Glutamatergic neuron (in vitro differentiated cells): ENCODE results near the gene KCNJ5. TPM values are rescaled to one million over a fixed set of nuclear protein-coding genes. Genes with fewer than 3 reads are reported as not detected.

Experiments
- DNase-seq: peaks from one replicate; pipeline ENCODE4 v3.0.0; 2022
- H3K27ac Mint-ChIP-seq: one replicate; pipeline ENCODE4 v1.8.0; 2020; ENCODE audit warnings: mild to moderate bottlenecking, mixed read lengths, inconsistent platforms; ENCODE audit not compliant: unreplicated experiment
- H3K27me3 Mint-ChIP-seq: one replicate; pipeline ENCODE4 v1.8.0; 2020; ENCODE audit warnings: mild to moderate bottlenecking, moderate library complexity, mixed read lengths, inconsistent platforms; ENCODE audit not compliant: unreplicated experiment
- H3K36me3 Mint-ChIP-seq: one replicate; pipeline ENCODE4 v1.8.0; 2020; ENCODE audit warnings: mild to moderate bottlenecking, mixed read lengths, inconsistent platforms; ENCODE audit not compliant: unreplicated experiment
- H3K4me1 Mint-ChIP-seq: one replicate; pipeline ENCODE4 v1.8.0; 2020; ENCODE audit warnings: mild to moderate bottlenecking, low read depth, mixed read lengths, inconsistent platforms; ENCODE audit not compliant: unreplicated experiment
- H3K4me3 Mint-ChIP-seq: one replicate; pipeline ENCODE4 v1.8.0; 2020; ENCODE audit warnings: mild to moderate bottlenecking, mixed read lengths, inconsistent platforms; ENCODE audit not compliant: unreplicated experiment
- H3K9me3 Mint-ChIP-seq: one replicate; pipeline ENCODE4 v1.8.0; 2020; ENCODE audit warnings: mild to moderate bottlenecking, moderate library complexity, mixed read lengths, inconsistent platforms; ENCODE audit not compliant: unreplicated experiment
- CTCF ChIP-seq: fragments of 200-600 bp; sonication (generic); IDR thresholded peaks from one replicate; pipeline ENCODE4 v1.5.0; 2021; ENCODE audit not compliant: partially characterized antibody, unreplicated experiment
- total RNA-seq: library from RNA; stranded (reverse); fragmentation: NEBNext Ultra II Directional; extraction: Animal tissue kit (Norgen Biotek cat#: 25700); gene quantifications from one replicate; pipeline ENCODE4 v1.2.1, GENCODE V29; 2021; ENCODE audit not compliant: unreplicated experiment

The KCNJ5 gene
- total RNA-seq, 1 donor from 2014 or later: 0.34 TPM

- H3K4me3 Mint-ChIP-seq: peak overlapping the region; percentile 82
- no peak for TF ChIP-seq CTCF
- peaks cover 14% of the 10 kb centered on the region for H3K27me3 Mint-ChIP-seq
- H3K4me1 Mint-ChIP-seq: peaks cover 22% of the 10 kb centered on the region
- H3K36me3 Mint-ChIP-seq: no peaks in the 10 kb centered on the region
- H3K9me3 Mint-ChIP-seq: peaks cover 9% of the 10 kb centered on the region
- DNase-seq: no peak
- no peak overlapping the region for H3K27ac Mint-ChIP-seq
Measured at GRCh38 chr11:128890216-128890542, 977 bp upstream of the KCNJ5 start.

GRCh38 chr11:128891913-128892398 is 800 bp downstream of the KCNJ5 start:
- H3K27me3 Mint-ChIP-seq: peaks cover 10% of the 10 kb centered on the region
- DNase-seq: no peak
- TF ChIP-seq CTCF: no peak
- H3K4me3 Mint-ChIP-seq: no peak overlapping the region
- H3K36me3 Mint-ChIP-seq: no peaks in the 10 kb centered on the region
- H3K27ac Mint-ChIP-seq: no peak overlapping the region
- H3K4me1 Mint-ChIP-seq: peaks cover 22% of the 10 kb centered on the region
- H3K9me3 Mint-ChIP-seq: peaks cover 12% of the 10 kb centered on the region

GRCh38 chr11:128892866-128893565 is 1.9 kb downstream of the KCNJ5 start:
- Mint-ChIP-seq H3K4me3 (peak overlapping the region; percentile 10), H3K4me1 (peaks cover 16% of the 10 kb centered on the region), H3K27me3 (peaks cover 10% of the 10 kb centered on the region), H3K27ac (no peak overlapping the region), H3K9me3 (peaks cover 12% of the 10 kb centered on the region), H3K36me3 (no peaks in the 10 kb centered on the region)
- no peak for TF ChIP-seq CTCF
- DNase-seq: no peak

GRCh38 chr11:128893578-128894285 is 2.6 kb downstream of the KCNJ5 start:
- H3K4me1 Mint-ChIP-seq: peaks cover 16% of the 10 kb centered on the region
- DNase-seq: no peak
- no peak for TF ChIP-seq CTCF
- H3K4me3 Mint-ChIP-seq: no peak overlapping the region
- peaks cover 12% of the 10 kb centered on the region for H3K9me3 Mint-ChIP-seq
- peaks cover 10% of the 10 kb centered on the region for H3K27me3 Mint-ChIP-seq
- H3K27ac Mint-ChIP-seq: no peak overlapping the region
- H3K36me3 Mint-ChIP-seq: no peaks in the 10 kb centered on the region

- no peaks in the 10 kb centered on the region for H3K36me3 Mint-ChIP-seq
- no peak overlapping the region for H3K4me3 Mint-ChIP-seq
- no peak overlapping the region for H3K27ac Mint-ChIP-seq
Measured at GRCh38 chr11:128894286-128894681, 3.1 kb downstream of the KCNJ5 start.

More at GRCh38 chr11:128894286-128894681, 3.1 kb downstream of the KCNJ5 start:
- DNase-seq: no peak
- no peak for TF ChIP-seq CTCF
- peaks cover 15% of the 10 kb centered on the region for H3K4me1 Mint-ChIP-seq
- peaks cover 10% of the 10 kb centered on the region for H3K27me3 Mint-ChIP-seq
- peaks cover 14% of the 10 kb centered on the region for H3K9me3 Mint-ChIP-seq
